Germinal center (tissue), 1 donor: ENCODE measurements around the gene OLFM4.

ENCODE experiments used
- DNase-seq: peaks from one replicate; pipeline ENCODE4 v3.0.0; 2012; ENCODE audit warnings: mixed read lengths, low spot score

The OLFM4 gene

GRCh38 chr13:53014495-53015443, 13.8 kb upstream of the OLFM4 start:
- DNase-seq: no peak

GRCh38 chr13:53015971-53016370, 12.6 kb upstream of the OLFM4 start:
- no peak for DNase-seq

- DNase-seq: no peak
Observed at GRCh38 chr13:53017433-53017970, 11.1 kb upstream of the OLFM4 start.

DNA sequence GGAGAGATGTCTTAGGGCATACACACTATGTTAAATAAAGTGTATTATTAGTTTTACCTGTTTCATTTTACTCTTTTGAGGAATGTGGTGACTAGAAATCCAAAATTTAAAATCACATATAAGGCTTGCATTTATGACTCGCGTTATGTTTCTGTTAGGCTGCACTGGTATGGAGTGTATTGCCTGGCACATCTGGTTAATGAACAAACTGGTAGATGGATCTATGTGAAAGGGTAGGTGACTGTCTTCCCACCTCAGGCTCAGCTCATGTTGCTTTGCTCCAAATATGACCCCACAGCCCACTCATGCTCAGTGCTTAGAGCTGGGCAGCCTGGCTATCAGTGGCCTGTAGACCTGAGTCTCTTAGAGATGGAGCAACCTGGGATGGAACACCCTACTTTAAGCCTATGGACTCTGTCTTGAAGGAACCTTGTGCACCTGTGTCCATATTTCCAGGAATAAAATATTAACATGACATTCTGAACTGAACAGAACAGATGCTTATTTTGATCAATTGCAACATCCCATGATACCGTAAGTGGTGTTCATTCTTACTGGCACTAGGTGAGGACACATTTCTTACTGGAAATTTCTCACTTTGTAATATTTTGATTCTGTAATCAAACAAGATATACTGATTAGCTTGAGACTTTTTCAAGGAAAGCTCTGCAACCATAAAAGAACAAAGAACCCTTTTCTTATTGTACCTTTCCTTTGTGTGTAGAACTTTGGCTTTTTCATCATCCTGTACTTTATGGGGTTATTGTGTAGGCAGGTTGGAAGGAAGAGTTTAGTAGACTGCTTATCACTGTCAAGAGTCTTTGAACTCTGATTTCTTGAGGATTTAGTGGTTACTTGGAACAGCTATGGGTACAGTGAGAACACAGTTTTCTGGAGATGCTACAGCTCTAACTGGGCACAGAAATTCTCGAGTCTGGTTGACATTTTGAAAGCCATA, 9.6 kb upstream of the OLFM4 start:
- no peak for DNase-seq

- no peak for DNase-seq
Observed at GRCh38 chr13:53020764-53021335, 7.8 kb upstream of the OLFM4 start.

DNA sequence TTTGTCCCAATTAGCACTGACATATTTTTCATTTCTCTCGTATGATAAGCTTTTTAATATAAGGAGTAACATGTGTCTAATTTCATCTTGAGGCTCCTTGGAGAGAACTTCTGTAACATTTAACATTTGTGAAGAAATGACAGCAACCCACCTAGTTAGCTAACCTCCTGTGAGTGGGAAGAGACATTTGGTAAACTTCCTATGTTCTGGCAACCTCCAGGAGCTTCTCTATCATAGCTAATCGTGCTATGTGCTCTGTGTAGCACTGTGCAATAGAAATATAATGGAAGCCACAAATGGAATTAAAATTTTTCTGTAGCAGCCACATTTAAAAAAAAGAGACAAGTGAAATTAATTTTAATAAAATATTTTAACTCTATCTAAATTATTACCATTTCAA, 5.4 kb upstream of the OLFM4 start:
- DNase-seq: no peak

- DNase-seq: no peak
Observed at GRCh38 chr13:53028063-53028462, 550 bp upstream of the OLFM4 start.

- DNase-seq: no peak
Observed at GRCh38 chr13:53032849-53033248, 4.2 kb downstream of the OLFM4 start.

- no peak for DNase-seq
Observed at GRCh38 chr13:53038993-53039392, 10.4 kb downstream of the OLFM4 start.

DNA sequence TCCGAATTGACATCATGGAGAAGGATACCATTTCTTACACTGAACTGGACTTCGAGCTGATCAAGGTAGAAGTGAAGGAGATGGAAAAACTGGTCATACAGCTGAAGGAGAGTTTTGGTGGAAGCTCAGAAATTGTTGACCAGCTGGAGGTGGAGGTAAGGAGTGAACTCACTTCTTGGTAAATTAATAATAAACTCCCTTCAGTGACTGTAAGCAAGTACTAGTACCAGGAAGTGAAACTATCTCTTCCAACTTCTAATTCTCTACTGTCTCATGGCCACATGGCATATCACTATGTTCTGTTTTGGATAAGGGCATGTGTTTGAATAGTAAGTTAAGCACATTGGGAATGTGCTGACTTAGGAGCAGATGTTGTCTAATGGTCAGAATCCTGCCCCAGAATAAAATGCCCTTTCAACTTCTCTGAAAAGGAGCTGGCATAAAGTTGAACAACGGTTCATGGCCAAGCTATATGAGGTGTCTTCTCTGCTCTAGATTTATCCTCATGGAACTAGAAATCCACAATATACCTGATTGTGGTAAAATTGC, 13.4 kb downstream of the OLFM4 start:
- no peak for DNase-seq

DNA sequence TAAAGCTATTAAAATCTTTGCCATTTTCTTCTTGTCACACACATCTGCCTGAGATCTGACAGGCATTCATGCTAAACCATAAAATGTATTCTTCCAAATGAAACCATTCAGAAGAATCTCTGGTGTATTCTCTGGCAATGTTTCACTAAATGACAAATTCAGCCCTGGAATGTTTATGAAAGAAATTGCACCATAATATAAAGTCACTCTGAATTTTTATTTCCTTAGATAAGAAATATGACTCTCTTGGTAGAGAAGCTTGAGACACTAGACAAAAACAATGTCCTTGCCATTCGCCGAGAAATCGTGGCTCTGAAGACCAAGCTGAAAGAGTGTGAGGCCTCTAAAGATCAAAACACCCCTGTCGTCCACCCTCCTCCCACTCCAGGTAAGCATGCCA, 14.3 kb downstream of the OLFM4 start:
- DNase-seq: no peak

GRCh38 chr13:53043398-53043797, 14.8 kb downstream of the OLFM4 start:
- no peak for DNase-seq

- DNase-seq: no peak
Observed at GRCh38 chr13:53045189-53045588, 16.6 kb downstream of the OLFM4 start.

- no peak for DNase-seq
Observed at GRCh38 chr13:53048880-53049279, 20.3 kb downstream of the OLFM4 start.

- no peak for DNase-seq
Observed at GRCh38 chr13:53050151-53050550, 21.5 kb downstream of the OLFM4 start.

DNA sequence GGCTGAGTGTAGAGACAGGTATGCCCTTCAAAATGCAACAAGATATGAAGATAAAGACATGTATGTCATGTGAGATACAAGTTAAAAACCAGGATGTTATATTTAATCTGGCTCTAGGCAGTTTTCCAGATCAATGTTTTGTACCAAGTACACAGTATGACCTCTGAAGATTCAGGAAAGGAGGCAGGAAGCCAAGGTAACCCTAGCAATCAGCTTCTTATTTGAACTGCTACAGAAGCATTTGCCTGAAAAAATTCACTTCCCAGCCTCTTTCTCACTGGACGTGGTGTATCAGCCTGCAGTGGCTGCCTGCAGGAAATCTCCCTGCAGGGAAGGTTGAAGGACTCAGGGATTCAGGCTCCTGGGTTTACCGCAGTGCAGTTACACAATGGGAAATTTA, 24.1 kb downstream of the OLFM4 start:
- no peak for DNase-seq

- DNase-seq: no peak
Observed at GRCh38 chr13:53054569-53054968, 26.0 kb downstream of the OLFM4 start.

GRCh38 chr13:53058065-53058679, 29.6 kb downstream of the OLFM4 start:
- DNase-seq: no peak

DNA sequence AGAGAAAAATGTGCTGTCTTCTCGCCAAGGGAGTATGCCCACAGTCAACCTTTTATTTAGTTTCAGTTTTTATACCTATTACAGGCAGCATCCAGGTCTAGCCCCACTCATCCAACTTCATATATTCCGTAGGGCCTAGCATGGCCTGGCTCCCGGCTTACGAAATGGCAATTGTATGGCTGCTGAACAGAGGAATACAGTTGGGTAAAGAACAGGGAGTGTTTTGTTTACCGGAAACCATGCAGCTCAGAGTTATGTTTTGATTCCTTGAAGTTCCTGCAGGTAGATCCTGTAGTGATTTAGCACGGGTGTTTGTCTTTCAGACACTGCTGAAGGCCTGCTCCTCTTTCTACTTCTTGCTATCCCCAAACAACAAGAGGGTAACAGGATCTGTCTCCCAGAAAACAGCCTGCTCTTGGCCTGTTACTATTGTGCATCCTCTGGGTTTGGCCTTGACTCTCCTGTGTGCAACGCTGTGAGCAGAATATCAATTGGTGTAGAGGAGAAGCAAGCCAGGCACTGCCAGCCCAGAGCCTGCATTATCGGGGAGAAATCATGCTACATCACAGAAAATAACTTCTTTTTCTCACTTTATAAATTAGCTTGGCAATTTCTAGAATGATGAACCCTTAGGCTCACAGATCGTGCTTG, 32.4 kb downstream of the OLFM4 start:
- DNase-seq: no peak

GRCh38 chr13:53064731-53065130, 36.1 kb downstream of the OLFM4 start:
- no peak for DNase-seq

DNA sequence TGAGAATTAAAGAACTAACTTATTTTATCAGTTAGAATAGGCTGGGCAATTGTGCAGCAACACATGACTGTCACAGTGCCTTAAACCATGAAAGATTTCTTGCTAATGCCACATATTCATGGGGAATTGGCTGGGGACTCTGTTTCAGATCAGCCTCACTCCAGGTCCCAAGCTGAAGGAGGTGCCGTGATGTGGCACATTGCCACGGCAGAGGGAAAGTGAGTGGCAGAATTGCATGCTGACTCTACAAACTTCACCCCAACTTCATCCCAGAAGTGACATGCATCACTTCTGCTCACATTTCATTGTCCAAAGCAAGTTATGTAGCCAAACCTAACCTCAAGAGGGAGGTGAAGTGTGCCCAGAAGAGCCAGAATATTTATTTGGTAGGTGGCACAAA, 37.8 kb downstream of the OLFM4 start:
- no peak for DNase-seq
